Measurements from ENCODE around the gene ALOX5. TPM values are rescaled to one million over a fixed set of nuclear protein-coding genes. Genes with fewer than 3 reads are reported as not detected.
A peak's percentile ranks its signal among the peaks of the same experiment; 100 is the strongest.

The ALOX5 gene
- total and polyA plus RNA-seq, 10 donors: 69.3 to 357 (median 154) TPM

GRCh38 chr10:45378914-45379726, 5.1 kb downstream of the ALOX5 start:
- H3K4me1 ChIP-seq: peaks cover 10 to 98% (median 73%) of the 10 kb centered on the region in 6 donors
- intact Hi-C loops (cut with DNase I; ENCODE audit: low total_unique reads): no loop called here
- DNase-seq: peak; percentile 88
- H3K36me3 ChIP-seq: peaks cover 0 to 38% (median 11%) of the 10 kb centered on the region in 6 donors
- no peaks in the 10 kb centered on the region for H3K9me3 ChIP-seq
- H3K27me3 ChIP-seq (replicated peaks in 1 of 7): peaks cover 0 to 34% (median 11%) of the 10 kb centered on the region in 7 donors
- TF ChIP-seq POLR2A (IDR thresholded peaks at IDR 0.05) (no peak), POLR2AphosphoS5 (IDR thresholded peaks at IDR 0.05) (peak in 2 of 3 donors; percentile 50 to 52)
- H3K4me3 ChIP-seq: peak overlapping the region in 1 of 8 donors; percentile 88
- 64 to 83% (median 74%) methylated on average over 10 to 12 of the region's 12 CpGs for whole genome bisulfite sequencing, 5 donors
- H3K27ac ChIP-seq: peak overlapping the region in 7 of 8 donors; percentile 57 to 96 (median 69)

GRCh38 chr10:45379891-45380540, 6.0 kb downstream of the ALOX5 start:
- H3K4me1 ChIP-seq: peaks cover 9 to 98% (median 68%) of the 10 kb centered on the region in 6 donors

GRCh38 chr10:45380903-45381620, 7.0 kb downstream of the ALOX5 start:
- H3K4me1 ChIP-seq: peaks cover 5 to 88% (median 58%) of the 10 kb centered on the region in 6 donors
- H3K27ac ChIP-seq: peak overlapping the region in 6 of 8 donors; percentile 33 to 96 (median 81)
- WGBS, 5 donors: 62 to 85% (median 66%) methylated on average over 8 of the region's 8 CpGs
- intact Hi-C loops (cut with DNase I; ENCODE audit: low total_unique reads): no loop called here
- no peaks in the 10 kb centered on the region for H3K9me3 ChIP-seq
- H3K27me3 ChIP-seq (replicated peaks in 1 of 7): peaks cover 0 to 15% (median 0%) of the 10 kb centered on the region in 7 donors
- TF ChIP-seq CTCF (IDR thresholded peaks at IDR 0.05 in 8 of 11, conservative IDR thresholded peaks at IDR 0.05 in 3 of 11) (no peak), POLR2AphosphoS5 (IDR thresholded peaks at IDR 0.05) (peak in 2 of 3 donors; percentile 43 to 54)
- no peak overlapping the region for H3K4me3 ChIP-seq
- DNase-seq: peak; percentile 75
- H3K36me3 ChIP-seq: peaks cover 0 to 58% (median 11%) of the 10 kb centered on the region in 6 donors

More at GRCh38 chr10:45379891-45380540, 6.0 kb downstream of the ALOX5 start:
- Histone ChIP-seq H3K4me3 (peak overlapping the region in 1 of 8 donors; percentile 88), H3K9me3 (no peaks in the 10 kb centered on the region), H3K27ac (peak overlapping the region in 7 of 8 donors; percentile 57 to 96 (median 69)), H3K36me3 (peaks cover 0 to 47% (median 11%) of the 10 kb centered on the region in 6 donors), H3K27me3 (replicated peaks in 1 of 7) (peaks cover 0 to 25% (median 4%) of the 10 kb centered on the region in 7 donors)
- peak; percentile 87 for DNase-seq
- 46 to 81% (median 71%) methylated on average over 6 to 14 of the region's 14 CpGs for WGBS, 5 donors
- no peak for TF ChIP-seq POLR2A (IDR thresholded peaks at IDR 0.05)
- TF ChIP-seq POLR2AphosphoS5 (IDR thresholded peaks at IDR 0.05): peak; percentile 42 to 73 (median 44)
- intact Hi-C loops (cut with DNase I; ENCODE audit: low total_unique reads): no loop called here

GRCh38 chr10:45382591-45382990, 8.6 kb downstream of the ALOX5 start:
- Histone ChIP-seq H3K4me3 (no peak overlapping the region), H3K4me1 (peaks cover 0 to 82% (median 45%) of the 10 kb centered on the region in 6 donors), H3K36me3 (peaks cover 0 to 73% (median 14%) of the 10 kb centered on the region in 6 donors), H3K9me3 (no peaks in the 10 kb centered on the region), H3K27ac (peak overlapping the region in 2 of 8 donors; percentile 61 to 67), H3K27me3 (replicated peaks in 1 of 7) (peaks cover 0 to 14% (median 0%) of the 10 kb centered on the region in 7 donors)
- 91 to 95% (median 92%) methylated on average over 14 to 17 of the region's 17 CpGs for WGBS, 5 donors
- no peak for TF ChIP-seq POLR2A (IDR thresholded peaks at IDR 0.05)
- peak in 1 of 3 donors; percentile 18 for TF ChIP-seq POLR2AphosphoS5 (IDR thresholded peaks at IDR 0.05)
- DNase-seq: peak; percentile 68
- intact Hi-C loops (cut with DNase I; ENCODE audit: low total_unique reads): no loop called here

GRCh38 chr10:45383682-45384330, 9.8 kb downstream of the ALOX5 start:
- Histone ChIP-seq H3K27me3 (replicated peaks in 1 of 7) (peaks cover 0 to 6% (median 0%) of the 10 kb centered on the region in 7 donors), H3K27ac (peak overlapping the region in 3 of 8 donors; percentile 37 to 67 (median 61)), H3K9me3 (no peaks in the 10 kb centered on the region), H3K4me3 (no peak overlapping the region), H3K36me3 (peaks cover 0 to 85% (median 15%) of the 10 kb centered on the region in 6 donors), H3K4me1 (peaks cover 0 to 70% (median 34%) of the 10 kb centered on the region in 6 donors)
- intact Hi-C loops (cut with DNase I; ENCODE audit: low total_unique reads): no loop called here
- 64 to 86% (median 72%) methylated on average over 4 of the region's 4 CpGs for WGBS, 5 donors
- TF ChIP-seq CTCF (IDR thresholded peaks at IDR 0.05 in 8 of 11, conservative IDR thresholded peaks at IDR 0.05 in 3 of 11): no peak
- no peak for TF ChIP-seq POLR2A (IDR thresholded peaks at IDR 0.05)
- TF ChIP-seq POLR2AphosphoS5 (IDR thresholded peaks at IDR 0.05): no peak
- DNase-seq: peak; percentile 69

All from spleen (tissue), 11 donors.